Stimulated activated CD4-positive, alpha-beta T cell treated with anti-CD3 and anti-CD28 coated beads, Interleukin-4, amount 100 ng/mL, for 4 hours (primary cell): ENCODE results near the gene MRPL4.

Experiments used
- DNase-seq, 2 experiments: peaks; one replicate each; pipeline ENCODE4 v3.0.0-alpha.2; 2020

MRPL4 gene

DNA sequence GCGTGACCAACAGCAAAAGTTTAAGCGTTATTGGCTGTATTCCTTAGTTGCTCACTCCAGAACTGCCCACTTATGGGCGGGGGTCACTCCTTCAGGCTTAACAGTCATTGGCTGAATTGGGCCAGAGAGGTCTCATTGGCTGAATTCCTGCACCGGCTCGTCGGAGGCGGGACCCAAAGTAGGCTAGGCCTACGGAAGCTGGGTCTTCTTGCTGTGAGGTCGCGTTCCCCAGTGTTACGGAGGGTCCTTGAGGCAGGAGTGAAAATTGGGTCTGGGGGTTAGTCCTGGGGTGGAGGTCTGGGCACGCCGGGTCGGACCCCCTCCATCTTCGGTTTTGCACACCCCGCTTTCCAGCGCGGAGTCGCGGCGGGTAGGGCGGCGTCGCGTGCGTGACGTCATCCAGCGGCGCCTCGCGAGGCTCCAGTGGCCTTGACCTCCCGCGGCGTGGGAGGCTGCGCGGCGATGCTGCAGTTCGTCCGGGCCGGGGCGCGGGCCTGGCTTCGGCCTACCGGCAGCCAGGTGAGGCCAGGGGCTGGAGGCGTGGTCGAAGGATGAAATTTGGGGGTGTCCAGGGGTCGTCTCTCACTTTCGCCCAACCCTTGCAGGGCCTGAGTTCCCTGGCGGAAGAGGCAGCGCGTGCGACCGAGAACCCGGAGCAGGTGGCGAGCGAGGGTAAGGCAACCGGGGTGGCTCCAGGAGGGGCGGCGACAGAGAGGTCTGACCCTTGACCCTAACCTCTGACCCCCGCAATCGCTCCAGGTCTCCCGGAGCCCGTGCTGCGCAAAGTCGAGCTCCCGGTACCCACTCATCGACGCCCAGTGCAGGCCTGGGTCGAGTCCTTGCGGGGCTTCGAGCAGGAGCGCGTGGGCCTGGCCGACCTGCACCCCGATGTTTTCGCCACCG is at the start of gene MRPL4:
TSS of gene MRPL4 (plus strand) at position 423 of the 903 bp plus-strand sequence. CDS start at position 463, 40 bp downstream.
- DNase-seq = peak; percentile 88 to 98

DNA sequence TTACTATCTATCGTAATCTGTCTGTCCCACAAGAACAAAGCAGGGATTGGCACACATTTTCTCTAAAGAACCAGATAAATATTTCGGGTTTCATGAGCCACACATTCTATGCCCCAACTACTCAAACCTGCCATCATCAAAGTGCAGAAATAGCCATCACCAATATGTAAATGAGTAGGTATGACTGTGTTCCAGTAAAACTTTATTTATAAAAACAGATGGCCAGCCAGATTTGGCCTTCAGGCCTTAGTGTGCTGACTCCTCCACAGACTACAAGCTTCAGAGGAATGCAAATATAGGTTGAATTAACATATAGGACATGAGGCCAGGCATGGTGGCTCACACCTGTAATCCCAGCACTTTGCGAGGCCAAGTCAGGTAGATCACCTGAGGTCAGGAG is 48.3 kb upstream of the MRPL4 start:
- no peak for DNase-seq

DNA sequence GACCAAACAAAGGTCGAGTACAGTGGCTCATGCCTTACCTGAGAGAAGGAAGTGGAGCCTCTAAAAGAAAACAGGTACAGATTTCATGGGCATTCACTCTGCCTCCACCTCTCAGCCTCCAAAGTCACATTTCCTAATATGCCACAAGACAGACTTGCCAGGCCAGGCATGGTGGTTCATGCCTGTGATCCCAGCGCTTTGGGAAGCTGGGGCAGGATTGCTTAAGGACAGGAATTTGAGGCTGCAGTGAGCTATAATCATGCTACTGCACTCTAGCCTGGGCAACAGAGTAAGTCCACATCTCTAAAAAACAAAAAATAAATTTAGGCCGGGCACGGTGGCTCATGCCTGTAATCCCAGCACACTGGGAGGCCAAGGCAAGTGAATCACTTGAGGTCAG is 46.4 kb upstream of the MRPL4 start:
- DNase-seq = no peak

DNA sequence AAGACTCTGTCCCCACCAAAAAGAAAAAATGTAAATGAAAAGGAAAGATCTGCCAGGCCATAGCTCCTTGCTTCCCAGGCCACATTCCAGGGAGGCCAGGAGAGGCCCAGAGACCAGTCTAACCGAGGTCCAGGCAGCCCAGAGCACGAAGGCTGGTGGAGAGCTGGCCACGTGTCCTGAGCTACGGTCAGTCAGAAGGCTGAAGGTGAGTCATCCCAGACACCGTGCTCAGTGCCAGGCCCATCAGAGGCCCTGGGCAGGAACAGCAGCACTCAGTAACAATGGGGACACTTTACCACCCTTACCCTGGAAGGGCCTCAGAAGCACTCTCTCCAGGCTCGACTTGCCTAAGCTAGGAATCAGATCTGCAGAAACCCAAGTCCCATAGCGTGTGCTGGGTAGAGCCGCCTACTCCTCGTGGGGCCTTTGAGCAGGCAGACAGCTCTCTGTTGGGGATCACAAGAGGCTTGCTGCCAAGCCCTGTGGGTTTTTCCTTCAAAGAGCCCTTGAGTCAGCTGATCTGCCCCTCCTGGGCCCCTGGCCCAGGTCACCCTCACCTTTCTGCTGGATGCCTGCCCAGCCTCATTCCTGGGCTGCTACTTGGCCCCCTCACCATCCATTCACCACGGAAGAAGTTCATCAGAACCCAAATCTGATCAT is 45.7 kb upstream of the MRPL4 start:
- no peak for DNase-seq

DNA sequence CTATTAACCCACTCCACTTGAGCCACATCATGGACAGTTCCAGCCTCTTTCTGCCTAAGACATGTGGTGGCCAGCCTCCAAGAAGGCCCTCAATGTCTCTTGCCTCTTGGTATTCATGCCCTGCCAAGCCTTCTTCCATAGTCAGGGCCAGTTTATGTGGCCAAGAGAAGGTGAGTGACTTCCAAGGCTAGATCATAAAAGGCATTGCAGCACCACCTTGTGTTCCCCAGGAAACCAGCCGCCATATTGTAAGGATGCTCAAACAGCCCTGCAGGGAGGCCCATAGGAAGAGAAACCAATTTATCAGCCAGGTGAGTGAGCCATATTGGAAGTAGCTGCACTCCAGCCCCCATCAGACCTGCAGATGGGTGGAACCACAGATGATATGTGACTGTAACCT is 45.0 kb upstream of the MRPL4 start:
- DNase-seq = no peak

DNA sequence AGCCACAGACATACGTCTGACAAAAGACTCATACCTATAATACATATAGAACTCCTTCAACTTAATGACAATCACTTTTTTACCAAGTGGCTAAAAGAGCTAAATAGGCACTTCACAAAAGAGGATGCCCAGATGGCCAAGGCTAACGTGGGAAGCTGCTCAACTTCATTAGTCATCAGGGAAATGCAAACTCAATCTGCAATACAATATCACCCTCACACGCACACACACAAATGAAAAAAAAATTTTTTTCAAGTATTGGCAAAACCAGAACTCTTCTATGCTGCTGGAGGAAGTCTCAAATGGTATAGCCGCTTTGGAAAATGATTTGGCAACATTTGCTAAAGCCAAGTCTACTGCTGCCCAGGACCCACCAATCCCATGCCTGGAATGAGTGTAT is 42.7 kb upstream of the MRPL4 start:
- no peak for DNase-seq

DNA sequence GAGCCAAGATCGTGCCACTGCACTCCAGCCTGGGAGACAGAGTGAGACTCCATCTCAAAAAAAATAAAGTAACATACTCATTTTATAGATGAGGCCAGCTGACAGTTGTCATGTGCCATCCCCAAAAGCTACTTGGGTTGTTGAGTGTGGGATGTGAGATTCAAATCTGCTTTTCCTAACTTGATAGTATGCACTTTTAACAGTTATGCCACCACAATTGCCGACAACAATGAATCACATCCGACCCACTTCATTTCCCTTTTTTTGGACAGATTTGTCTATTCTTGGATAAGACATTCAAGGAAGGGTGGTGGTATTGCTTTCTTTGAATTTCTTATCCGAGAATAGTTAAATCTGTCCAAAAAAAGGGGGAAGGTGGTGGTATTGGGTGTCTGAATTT is 41.0 kb upstream of the MRPL4 start:
- no peak for DNase-seq

DNA sequence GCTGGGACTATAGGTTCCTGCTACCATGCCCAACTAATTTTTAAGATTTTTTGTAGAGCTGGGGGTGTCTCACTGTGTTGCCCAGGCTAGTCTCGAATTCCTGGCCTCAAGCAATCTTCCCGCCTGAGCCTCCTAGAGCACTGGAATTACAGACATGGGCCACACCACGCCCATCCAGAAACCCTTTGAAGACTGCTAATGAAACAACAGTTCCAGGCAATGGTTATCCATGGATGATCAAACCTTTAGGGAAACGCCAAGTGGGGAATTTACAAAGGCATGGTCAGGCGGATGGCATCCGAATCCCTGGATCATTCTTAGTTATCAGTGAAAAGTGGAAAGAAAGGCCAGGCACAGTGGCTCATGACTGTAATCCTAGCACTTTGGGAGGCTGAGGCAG is 40.3 kb upstream of the MRPL4 start:
- DNase-seq = no peak

DNA sequence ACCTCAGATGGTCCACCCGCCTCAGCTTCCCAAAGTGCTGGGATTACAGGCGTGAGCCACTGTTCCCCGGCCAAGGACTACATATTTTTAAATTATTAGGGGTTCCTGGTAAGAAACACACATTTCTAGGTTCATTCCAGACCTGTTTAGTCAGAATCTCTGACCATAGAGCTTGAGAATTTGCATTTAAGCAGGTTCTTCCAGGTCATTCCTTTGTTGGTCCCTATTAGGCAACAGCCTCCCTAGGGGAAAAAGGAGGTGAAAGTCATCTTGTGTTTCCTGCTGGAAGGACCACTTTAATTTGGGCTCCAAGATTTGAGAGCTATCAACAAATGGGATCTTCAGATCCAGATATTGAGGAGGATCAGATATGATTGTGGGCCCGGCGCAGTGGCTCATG is 37.2 kb upstream of the MRPL4 start:
- DNase-seq = no peak

DNA sequence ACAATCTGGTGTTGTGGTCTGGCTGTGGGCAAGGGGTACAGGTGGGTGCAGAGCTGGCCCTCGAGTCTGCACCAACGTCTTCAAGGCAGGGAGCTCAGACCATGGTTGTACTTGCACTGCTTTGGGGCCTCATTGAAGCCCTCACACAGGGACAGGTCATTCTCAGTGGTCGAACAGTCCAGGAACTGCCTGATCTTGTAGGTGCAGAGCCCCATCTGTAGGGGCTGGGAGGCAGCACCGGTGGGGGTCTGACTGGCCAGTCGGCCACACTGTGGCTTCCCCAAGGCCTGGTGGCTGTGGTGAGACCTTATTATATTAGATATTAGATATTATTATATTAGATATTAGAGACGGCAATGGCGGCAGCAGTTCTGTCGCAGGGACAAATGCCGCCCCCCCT is 34.9 kb upstream of the MRPL4 start:
- DNase-seq = no peak

DNA sequence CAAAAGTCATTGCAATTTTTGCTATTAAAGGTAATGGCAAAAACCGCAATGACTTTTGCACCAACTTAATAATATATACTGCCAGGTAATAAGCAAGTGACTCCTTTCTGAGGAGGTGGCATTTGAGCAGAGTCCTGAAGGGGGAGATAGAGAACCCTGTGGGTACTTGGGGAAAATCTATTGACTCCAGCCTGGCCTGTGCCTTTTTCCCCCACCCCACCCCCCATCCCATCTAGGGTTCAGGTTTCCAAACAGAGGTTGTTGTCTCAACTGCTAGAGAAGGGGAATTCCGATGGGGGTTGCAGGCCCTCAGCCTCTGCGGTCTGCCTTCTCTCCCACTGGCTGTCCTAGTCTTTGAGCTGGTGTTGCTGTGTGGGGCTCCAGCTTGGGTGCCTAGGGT is 32.3 kb upstream of the MRPL4 start:
- DNase-seq = peak in 1 of 2 experiments; percentile 20

DNA sequence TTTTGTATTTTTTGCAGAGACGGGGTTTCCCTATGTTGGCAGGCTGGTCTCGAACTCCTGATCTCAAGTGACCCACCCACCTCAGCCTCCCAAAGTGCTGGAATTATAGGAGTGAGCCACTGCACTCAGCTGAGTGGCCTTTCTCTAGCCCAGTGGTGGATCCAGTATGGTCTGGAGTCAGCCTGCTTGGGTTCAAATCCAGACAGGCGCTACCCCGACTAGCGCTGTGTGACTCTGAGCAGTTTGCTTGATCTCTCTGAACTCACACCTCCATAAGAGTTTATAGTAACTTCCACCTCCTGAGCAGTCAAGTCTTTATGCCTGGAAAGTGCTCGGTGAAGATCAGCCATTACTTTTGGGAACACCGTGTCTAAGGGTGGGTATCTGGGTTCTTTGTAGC is 31.3 kb upstream of the MRPL4 start:
- DNase-seq = no peak

DNA sequence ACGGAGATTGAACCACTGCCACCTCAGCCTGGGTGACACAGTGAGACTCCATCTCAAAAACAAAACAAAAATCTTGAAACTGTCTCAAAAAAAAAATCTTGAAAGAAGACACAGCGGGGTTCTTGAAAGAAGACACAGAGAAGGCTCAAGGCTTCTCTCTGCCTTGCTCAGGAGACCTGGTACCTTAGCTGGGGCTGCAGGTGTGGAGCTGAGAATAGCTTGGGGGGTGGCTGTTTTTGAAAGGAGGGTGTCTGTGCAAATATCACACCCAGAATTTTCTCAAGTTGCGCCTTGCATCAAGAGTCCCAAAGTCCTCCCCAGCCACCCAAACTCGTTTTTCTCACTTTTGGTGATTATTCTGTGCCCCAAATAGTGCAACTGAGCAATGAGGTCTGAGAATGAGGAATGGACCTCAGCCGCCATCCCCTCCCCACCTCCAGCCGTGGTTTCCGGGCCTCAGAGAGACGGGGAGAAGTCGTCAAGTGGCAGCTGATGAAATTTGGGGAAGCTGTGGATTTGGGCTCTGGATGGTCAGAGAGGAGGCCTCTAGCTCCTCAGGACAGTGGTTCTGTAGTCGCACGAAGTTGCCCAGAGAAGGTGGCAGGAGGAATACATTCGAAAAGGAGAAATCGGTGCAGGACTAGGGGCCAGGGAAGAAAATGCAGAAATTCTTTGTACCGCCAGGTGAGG is 29.7 kb upstream of the MRPL4 start:
- no peak for DNase-seq

DNA sequence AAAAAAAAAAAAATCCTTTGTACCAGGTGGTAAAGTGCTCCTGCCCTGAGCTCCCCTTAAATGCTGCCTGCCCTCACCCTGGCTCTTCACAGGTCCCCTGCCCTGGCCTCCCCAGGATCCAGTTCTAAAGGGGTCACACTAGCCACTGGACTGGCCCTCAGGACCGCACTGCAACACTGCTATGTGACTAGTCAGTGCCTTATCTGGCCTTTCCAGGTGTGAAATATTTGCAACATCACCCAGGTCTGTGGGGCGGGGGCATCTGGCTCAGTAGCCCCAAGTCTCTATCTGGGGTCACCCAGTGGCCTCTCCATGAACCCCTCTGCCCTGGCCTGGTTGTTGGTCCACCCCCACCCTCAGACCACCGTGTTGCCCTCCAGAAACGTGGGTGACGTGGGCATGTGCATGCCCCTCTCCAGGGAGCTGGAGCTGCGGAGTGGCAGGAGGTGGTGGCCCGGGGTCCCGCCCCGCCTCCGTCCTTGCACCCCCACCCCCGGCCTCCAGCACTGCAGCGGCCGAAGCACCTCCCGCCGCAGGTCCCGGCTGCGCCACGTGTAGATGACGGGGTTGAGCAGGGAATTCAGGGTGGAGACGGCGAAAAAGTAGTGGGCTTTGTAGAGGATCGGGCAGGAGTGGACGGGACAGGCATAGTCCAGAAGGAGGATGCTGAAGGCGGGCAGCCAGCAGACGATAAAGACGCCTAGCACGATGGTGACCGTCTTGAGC is 28.4 kb upstream of the MRPL4 start:
- no peak for DNase-seq

DNA sequence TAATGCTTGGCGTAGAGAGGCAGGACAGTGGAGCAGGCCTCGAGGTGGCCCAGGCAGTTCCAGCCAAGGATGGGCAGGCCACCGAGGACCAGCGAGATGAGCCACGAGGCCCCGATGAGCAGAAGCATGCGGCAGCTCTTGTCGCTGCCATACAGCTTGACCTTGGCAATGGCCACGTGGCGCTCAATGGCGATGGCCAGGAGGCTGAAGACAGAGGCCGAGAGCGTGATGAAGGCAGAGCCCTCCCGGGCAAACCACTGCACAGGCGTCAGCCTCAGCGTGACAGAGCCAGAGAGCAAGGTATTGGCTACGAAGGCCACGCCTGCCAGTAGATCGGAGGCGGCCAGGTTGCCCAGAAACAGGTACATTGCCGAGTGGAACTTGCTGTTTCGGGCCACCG is 27.7 kb upstream of the MRPL4 start:
- DNase-seq = no peak

DNA sequence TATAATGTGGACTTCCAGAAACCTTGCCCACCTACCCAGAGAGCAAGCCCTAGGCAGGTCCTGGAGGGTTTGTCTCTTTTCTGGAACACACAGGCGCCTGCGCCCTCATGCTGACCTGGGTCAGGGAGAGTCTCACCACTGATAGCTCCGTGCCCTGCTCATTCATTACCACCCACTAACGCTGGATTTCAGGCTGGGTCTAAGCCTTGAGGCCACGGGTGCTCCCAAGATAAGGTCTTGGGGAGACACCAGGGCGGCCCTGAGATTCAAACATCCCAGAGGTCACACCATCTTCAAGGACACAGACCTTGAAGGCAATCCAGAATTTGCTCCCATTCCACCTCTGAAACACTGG is 26.0 kb upstream of the MRPL4 start:
- DNase-seq = no peak

DNA sequence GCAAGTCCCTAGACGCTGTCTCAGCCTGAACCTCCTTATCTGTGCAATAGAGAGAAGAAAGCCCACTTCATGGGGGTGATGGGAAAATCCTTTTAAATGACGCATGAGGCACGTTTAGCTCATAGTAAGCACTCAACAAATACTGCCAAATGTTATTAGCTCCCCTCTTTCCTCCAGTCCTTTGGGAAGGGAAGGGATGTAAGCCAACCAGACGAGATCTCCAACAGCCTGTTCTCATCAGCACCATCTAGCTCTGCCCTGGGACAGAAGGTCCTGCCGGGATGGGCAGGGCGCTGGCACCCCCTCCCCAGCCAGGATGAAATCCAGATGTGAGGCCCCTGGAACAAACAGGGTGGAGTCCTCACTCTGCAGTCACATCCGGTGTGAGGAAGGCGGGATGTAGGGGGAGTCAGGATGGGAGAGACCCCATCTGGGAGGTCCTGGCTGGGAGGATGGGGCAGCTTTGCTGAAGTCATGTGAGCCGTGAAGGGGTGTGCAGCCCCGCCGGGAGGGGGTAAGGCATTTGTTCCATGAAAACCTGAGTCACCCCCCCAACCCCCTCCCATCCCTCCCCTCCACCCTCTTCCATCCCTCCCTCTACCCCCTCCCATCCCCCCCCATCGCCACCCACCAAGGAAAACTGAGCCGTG is 25.5 kb upstream of the MRPL4 start:
- DNase-seq = no peak

DNA sequence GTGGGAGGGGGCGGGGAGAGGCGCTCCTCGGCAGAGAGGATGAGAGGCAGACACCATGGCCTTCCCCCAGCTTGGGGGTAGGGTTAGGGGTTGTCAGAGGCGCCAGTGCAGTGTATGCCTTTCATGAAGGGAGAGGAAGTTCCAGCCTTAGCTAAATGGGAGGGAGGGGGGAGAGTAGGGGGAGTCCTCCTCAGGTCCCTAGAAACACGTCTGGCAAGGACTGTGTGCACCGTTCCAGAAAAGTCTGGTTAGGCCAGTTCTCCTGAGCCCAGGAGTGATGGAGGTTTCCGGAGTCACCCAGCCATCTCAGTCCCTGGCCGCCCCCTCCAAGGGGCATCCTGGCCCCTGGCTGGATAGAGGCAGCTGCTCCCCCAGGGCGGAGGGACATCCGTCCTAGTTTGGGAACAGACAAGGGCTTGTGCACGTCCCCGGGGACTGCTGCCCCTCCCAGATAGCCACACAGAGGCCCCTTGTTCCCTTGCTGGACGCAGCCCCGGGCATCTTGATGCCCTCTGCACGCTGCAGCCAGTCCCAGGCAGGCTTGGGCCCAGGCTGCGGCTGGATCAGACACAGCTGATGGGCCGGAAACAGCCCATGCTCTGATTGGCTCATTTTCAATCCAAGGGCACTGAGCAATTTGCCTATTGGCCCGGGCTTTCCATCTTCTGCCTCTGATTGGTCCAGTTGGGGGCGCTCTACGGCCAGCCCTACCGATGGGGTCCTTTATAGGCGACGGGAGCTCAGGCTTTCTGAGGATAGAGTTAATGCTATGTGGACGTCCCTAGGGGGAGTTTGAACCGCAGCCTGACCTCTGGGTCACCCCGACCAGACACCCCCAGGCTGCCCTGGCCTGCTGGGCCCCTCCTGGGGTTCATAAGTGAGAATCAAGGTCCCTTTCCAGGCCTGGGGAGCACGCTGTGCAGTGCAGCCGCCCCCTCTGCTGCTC is 24.7 kb upstream of the MRPL4 start:
- no peak for DNase-seq

DNA sequence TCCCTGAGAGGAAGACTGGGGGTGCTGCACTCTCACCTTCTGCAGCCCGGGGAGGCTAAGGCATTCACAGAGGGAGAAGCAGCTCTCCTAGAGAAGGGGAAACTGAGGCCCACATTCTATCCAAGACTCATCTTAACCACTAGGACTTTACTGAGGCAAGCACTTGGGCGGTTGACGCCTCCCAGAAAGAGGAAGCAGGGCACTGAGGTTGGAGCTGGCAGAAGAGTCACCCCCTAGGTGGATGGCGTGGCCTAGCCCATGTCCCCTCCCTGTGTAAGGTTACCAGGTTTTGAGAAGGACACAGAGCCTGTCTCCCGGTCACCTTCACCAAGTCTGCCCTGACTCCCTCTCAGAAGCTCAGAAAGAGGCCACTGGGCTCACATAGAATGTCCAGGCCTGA is 23.6 kb upstream of the MRPL4 start:
- no peak for DNase-seq

DNA sequence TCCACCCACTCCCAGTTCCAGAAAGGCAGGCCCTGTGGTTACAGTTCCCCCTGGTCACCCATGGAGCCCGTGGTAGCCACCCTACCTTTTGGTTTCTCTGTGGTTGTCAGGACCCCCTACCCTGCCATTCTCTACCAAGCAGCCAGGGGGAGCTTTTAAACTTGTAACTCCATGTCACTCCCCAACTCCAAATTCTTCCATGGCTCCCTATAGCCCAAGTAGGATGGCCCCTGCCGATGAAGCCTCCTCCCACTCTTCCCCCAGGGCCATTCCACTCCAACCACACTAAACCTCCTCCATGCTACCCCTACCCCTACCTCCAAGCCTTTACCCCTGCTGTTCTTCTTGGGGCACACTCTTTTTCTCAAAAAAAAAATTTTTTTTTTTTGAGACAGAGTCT is 23.1 kb upstream of the MRPL4 start:
- peak in 1 of 2 experiments; percentile 26 for DNase-seq

DNA sequence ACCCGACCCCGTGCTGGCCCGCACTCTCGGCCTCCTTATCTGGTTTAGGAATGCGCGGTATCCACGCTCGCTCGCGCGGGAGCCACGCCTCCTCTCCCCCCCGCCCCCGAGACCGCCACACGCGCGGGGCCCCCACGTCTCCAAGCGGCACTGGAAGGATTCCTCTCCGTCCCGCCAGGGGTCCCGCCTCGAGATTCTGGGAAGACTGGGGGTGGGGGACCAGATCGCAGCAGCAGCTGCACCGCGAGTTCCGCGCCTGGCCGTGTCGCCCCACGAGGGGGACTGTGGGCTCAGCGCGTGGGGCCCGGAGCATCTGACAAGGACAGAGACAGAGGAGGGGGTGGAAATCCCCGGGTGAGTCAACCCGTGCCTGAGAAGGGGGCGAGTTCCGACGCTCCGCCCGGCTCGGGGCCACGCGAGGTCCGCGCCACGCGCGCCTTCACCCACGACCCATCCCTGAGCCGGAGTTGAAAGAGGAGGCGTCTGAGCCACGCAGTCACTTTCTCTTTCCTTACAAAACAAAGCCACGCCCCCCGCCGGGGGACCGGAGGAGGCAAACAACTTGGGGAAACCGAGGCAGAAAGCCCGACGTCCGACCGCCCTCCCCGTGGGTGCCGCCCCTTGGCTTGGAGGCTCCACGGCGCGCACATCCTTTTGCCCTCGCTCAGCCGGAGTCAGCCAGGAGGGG is 21.7 kb upstream of the MRPL4 start:
- DNase-seq = peak; percentile 70 to 89
